H9 (cell line): ENCODE results near the gene FOXJ3. TPM values are rescaled to one million over a fixed set of nuclear protein-coding genes. Genes with fewer than 3 reads are reported as not detected.

Experiments
- DNase-seq: peaks from one replicate; pipeline ENCODE4 v3.0.0-alpha.2; 2017
- H2AFZ ChIP-seq: one replicate; pipeline ENCODE4 v1.6.1; 2013; ENCODE audit warnings: mild to moderate bottlenecking, low read length, control low read depth, moderate library complexity
- H2AK5ac ChIP-seq: 2 replicates; pipeline ENCODE4 v1.6.1; 2013; ENCODE audit warnings: low read length, control low read depth, mixed read lengths; ENCODE audit not compliant: insufficient read length
- H2BK120ac ChIP-seq: one replicate; pipeline ENCODE4 v1.6.1; 2013; ENCODE audit warnings: low read depth, mild to moderate bottlenecking, low read length, control low read depth, inconsistent platforms; ENCODE audit not compliant: poor library complexity, severe bottlenecking
- H2BK12ac ChIP-seq: 2 replicates; pipeline ENCODE4 v1.6.1; 2013; ENCODE audit warnings: low read length, control low read depth, mixed read lengths, low read depth; ENCODE audit not compliant: insufficient read length
- H2BK15ac ChIP-seq: 2 replicates; pipeline ENCODE4 v1.6.1; 2013; ENCODE audit warnings: low read depth, low read length, control low read depth
- H2BK20ac ChIP-seq: one replicate; pipeline ENCODE4 v1.6.1; 2013; ENCODE audit warnings: low read depth, mild to moderate bottlenecking, low read length, control low read depth, inconsistent platforms; ENCODE audit not compliant: poor library complexity, severe bottlenecking
- H2BK5ac ChIP-seq: 2 replicates; pipeline ENCODE4 v1.6.1; 2013; ENCODE audit warnings: low read length, control low read depth, mixed read lengths; ENCODE audit not compliant: insufficient read length
- H3K14ac ChIP-seq: 2 replicates; pipeline ENCODE4 v1.6.1; 2013; ENCODE audit warnings: low read length, control low read depth; ENCODE audit not compliant: insufficient read depth
- H3K18ac ChIP-seq: 2 replicates; pipeline ENCODE4 v1.6.1; 2013; ENCODE audit warnings: low read depth, mild to moderate bottlenecking, mixed read lengths, low read length, control low read depth; ENCODE audit not compliant: insufficient read length
- H3K23ac ChIP-seq: 2 replicates; pipeline ENCODE4 v1.6.1; 2013; ENCODE audit warnings: low read length, control low read depth, mixed read lengths, low read depth; ENCODE audit not compliant: insufficient read length
- H3K23me2 ChIP-seq: 2 replicates; pipeline ENCODE4 v1.6.1; 2013; ENCODE audit warnings: low read depth, mild to moderate bottlenecking, mixed read lengths, low read length, control low read depth; ENCODE audit not compliant: insufficient read length, poor library complexity, severe bottlenecking
- H3K27ac ChIP-seq: 2 replicates; pipeline ENCODE4 v1.5.1; 2013; ENCODE audit warnings: low read length, control low read depth, mixed read lengths, low read depth; ENCODE audit not compliant: insufficient read length
- H3K27me3 ChIP-seq: 2 replicates; pipeline ENCODE4 v1.6.1; 2013; ENCODE audit warnings: low read length, control low read depth, inconsistent platforms; ENCODE audit not compliant: insufficient read depth
- H3K4ac ChIP-seq: 2 replicates; pipeline ENCODE4 v1.6.1; 2013; ENCODE audit warnings: low read depth, mild to moderate bottlenecking, control low read depth, inconsistent platforms, low read length, moderate library complexity
- H3K4me1 ChIP-seq: 2 replicates; pipeline ENCODE4 v1.6.1; 2013; ENCODE audit warnings: low read length, control low read depth, inconsistent platforms; ENCODE audit not compliant: insufficient read depth
- H3K4me2 ChIP-seq: 2 replicates; pipeline ENCODE4 v1.6.1; 2013; ENCODE audit warnings: low read length, control low read depth, mixed read lengths; ENCODE audit not compliant: insufficient read length, insufficient read depth
- H3K56ac ChIP-seq: 2 replicates; pipeline ENCODE4 v1.6.1; 2013; ENCODE audit warnings: low read depth, mild to moderate bottlenecking, mixed read lengths, low read length, control low read depth; ENCODE audit not compliant: insufficient read length
- H3K79me1 ChIP-seq: 2 replicates; pipeline ENCODE4 v1.6.1; 2013; ENCODE audit warnings: low read depth, mild to moderate bottlenecking, moderate library complexity, low read length, control low read depth, inconsistent platforms; ENCODE audit not compliant: insufficient read depth, poor library complexity, severe bottlenecking
- H3K79me2 ChIP-seq: 2 replicates; pipeline ENCODE4 v1.6.1; 2013; ENCODE audit warnings: low read length, control low read depth, inconsistent platforms; ENCODE audit not compliant: insufficient read depth
- H3K9ac ChIP-seq: 2 replicates; pipeline ENCODE4 v1.6.1; 2013; ENCODE audit warnings: low read length, control low read depth, mixed read lengths; ENCODE audit not compliant: insufficient read length; ENCODE audit errors: extremely low read depth
- H3K9me3 ChIP-seq: one replicate; pipeline ENCODE4 v1.6.1; 2013; ENCODE audit warnings: low read depth, low read length, inconsistent platforms; ENCODE audit not compliant: control insufficient read depth
- H3T11ph ChIP-seq: one replicate; pipeline ENCODE4 v1.6.1; 2013; ENCODE audit warnings: mild to moderate bottlenecking, low read length, control low read depth, inconsistent platforms
- H4K20me1 ChIP-seq: one replicate; pipeline ENCODE4 v1.6.1; 2013; ENCODE audit not compliant: control insufficient read depth, insufficient read length, insufficient read depth
- H4K5ac ChIP-seq: 2 replicates; pipeline ENCODE4 v1.6.1; 2013; ENCODE audit warnings: low read depth, mild to moderate bottlenecking, mixed read lengths, low read length, control low read depth; ENCODE audit not compliant: insufficient read length
- H4K8ac ChIP-seq: replicated peaks from 2 replicates; pipeline ENCODE4 v1.6.1; 2013; ENCODE audit warnings: low read length, control low read depth, mixed read lengths, low read depth; ENCODE audit not compliant: insufficient read length
- H4K91ac ChIP-seq: 2 replicates; pipeline ENCODE4 v1.6.1; 2013; ENCODE audit warnings: low read depth, mild to moderate bottlenecking, moderate library complexity, mixed read lengths, low read length, control low read depth; ENCODE audit not compliant: insufficient read length
- H3K27ac Mint-ChIP-seq, 3 experiments: 2 replicates in 2 of 3; 3 replicates in 1 of 3; pipeline ENCODE4 v1.8.0; 2020 to 2021; ENCODE audit warnings: mixed read lengths in 3 of 3, mild to moderate bottlenecking in 1 of 3, moderate library complexity in 1 of 3
- H3K27me3 Mint-ChIP-seq: 2 replicates; pipeline ENCODE4 v1.8.0; 2021; ENCODE audit warnings: low read depth, mild to moderate bottlenecking, moderate library complexity, mixed read lengths
- H3K36me3 Mint-ChIP-seq, 3 experiments: 2 replicates in 2 of 3; 3 replicates in 1 of 3; pipeline ENCODE4 v1.8.0; 2020 to 2021; ENCODE audit warnings: low read depth in 3 of 3, mixed read lengths in 3 of 3; ENCODE audit not compliant: insufficient read depth in 1 of 3
- H3K4me1 Mint-ChIP-seq, 2 experiments: 2 replicates each; pipeline ENCODE4 v1.8.0; 2020; ENCODE audit warnings: mixed read lengths in 2 of 2
- H3K4me3 Mint-ChIP-seq, 2 experiments: 2 replicates in 1 of 2; 3 replicates in 1 of 2; pipeline ENCODE4 v1.8.0; 2020 to 2021; ENCODE audit warnings: mild to moderate bottlenecking in 2 of 2, mixed read lengths in 2 of 2, moderate library complexity in 1 of 2
- H3K9me3 Mint-ChIP-seq, 2 experiments: 2 replicates in 1 of 2; 3 replicates in 1 of 2; pipeline ENCODE4 v1.8.0; 2020; ENCODE audit warnings: mild to moderate bottlenecking in 2 of 2, mixed read lengths in 2 of 2, moderate library complexity in 1 of 2
- CTCF ChIP-seq: fragments of 200-600 bp; sonication (generic); conservative IDR thresholded peaks from 3 replicates; pipeline ENCODE4 v1.8.0; 2021; ENCODE audit warnings: antibody characterized with exemption, mild to moderate bottlenecking
- WGBS: extraction: QIAGEN DNeasy Blood & Tissue Kit; methylation state at CpG from one replicate; pipeline ENCODE4 v1.1.7; 2013; ENCODE audit warnings: missing lambda C conversion rate, low lambda C conversion rate, mixed read lengths; ENCODE audit not compliant: insufficient read length; ENCODE audit errors: extremely low coverage; 5-methylcytosine and 5-hydroxymethylcytosine counted together
- total RNA-seq: library from RNA; stranded (reverse); gene quantifications from 2 replicates; pipeline ENCODE4 v1.2.1, GENCODE V29; 2021

Gene FOXJ3
- total RNA-seq, 1 experiment from 2014 or later: 49.9 TPM

- Histone ChIP-seq H2BK5ac (no peak overlapping the region), H3K14ac (no peak overlapping the region), H3K23me2 (no peaks in the 10 kb centered on the region), H3K79me1 (peaks cover 16% of the 10 kb centered on the region), H2AFZ (no peak overlapping the region), H3K9me3 (no peaks in the 10 kb centered on the region), H3K27me3 (no peaks in the 10 kb centered on the region), H2BK20ac (no peak overlapping the region), H3K4me1 (no peaks in the 10 kb centered on the region), H3K9ac (no peak overlapping the region), H4K8ac (no peak overlapping the region), H2BK12ac (no peak overlapping the region), H3K4ac (no peak overlapping the region), H3K56ac (no peak overlapping the region), H3K4me2 (no peak overlapping the region), H3K18ac (no peak overlapping the region), H2BK120ac (no peak overlapping the region), H4K5ac (no peak overlapping the region), H4K91ac (no peak overlapping the region), H2AK5ac (no peak overlapping the region), H3T11ph (no peak overlapping the region), H3K23ac (no peak overlapping the region), H2BK15ac (no peak overlapping the region), H4K20me1 (no peaks in the 10 kb centered on the region), H3K27ac (no peak overlapping the region), H3K79me2 (peaks cover 45% of the 10 kb centered on the region)
- WGBS: no CpG with 5 or more reads among the region's 1 CpG
- Mint-ChIP-seq H3K27me3 (no peaks in the 10 kb centered on the region), H3K9me3 (no peaks in the 10 kb centered on the region), H3K36me3 (no peaks in the 10 kb centered on the region), H3K4me3 (no peak overlapping the region), H3K27ac (peak overlapping the region in 1 of 3 experiments; percentile 32; a peak in 1 of 7 replicates), H3K4me1 (peaks cover 29% of the 10 kb centered on the region in 2 experiments)
- no peak for DNase-seq
- TF ChIP-seq CTCF: no peak
Observed at GRCh38 chr1:42317308-42317707, 17.7 kb downstream of the FOXJ3 start.
